Skeletal muscle tissue (tissue), 4 donors: ENCODE results near the gene NAA15. TPM values are rescaled to one million over a fixed set of nuclear protein-coding genes. Genes with fewer than 3 reads are reported as not detected.
"Not testable (repeated sequence)": the region's sequence is repeated elsewhere in the genome, so short reads cannot be mapped to it uniquely, and the experiment has no call there.

Experiments used
- H3K27ac ChIP-seq: one replicate; pipeline ENCODE4 v1.7.0; 2013; ENCODE audit warnings: mild to moderate bottlenecking, low read depth, low read length, inconsistent platforms
- H3K27me3 ChIP-seq, 3 donors: one replicate each; pipeline ENCODE4 v1.7.0; 2013; ENCODE audit warnings: low read length in 3 of 3; ENCODE audit not compliant: control insufficient read depth in 3 of 3, insufficient read depth in 3 of 3
- H3K36me3 ChIP-seq, 3 donors: one replicate each; pipeline ENCODE4 v1.7.0; 2013; ENCODE audit warnings: low read length in 3 of 3; ENCODE audit not compliant: control insufficient read depth in 3 of 3, insufficient read depth in 3 of 3
- H3K4me1 ChIP-seq, 3 donors: one replicate each; pipeline ENCODE4 v1.7.0; 2013; ENCODE audit warnings: low read length in 3 of 3, mild to moderate bottlenecking in 3 of 3; ENCODE audit not compliant: control insufficient read depth in 3 of 3, insufficient read depth in 3 of 3
- H3K4me3 ChIP-seq, 3 donors: one replicate each; pipeline ENCODE4 v1.7.0; 2013; ENCODE audit warnings: low read length in 3 of 3
- H3K9ac ChIP-seq, 3 donors: one replicate each; pipeline ENCODE4 v1.7.0; 2013; ENCODE audit warnings: low read length in 3 of 3, mild to moderate bottlenecking in 3 of 3, moderate library complexity in 2 of 3, low read depth in 1 of 3
- H3K9me3 ChIP-seq, 3 donors: one replicate each; pipeline ENCODE4 v1.7.0; 2013; ENCODE audit warnings: low read length in 3 of 3; ENCODE audit not compliant: control insufficient read depth in 3 of 3
- total RNA-seq: library from RNA; depleted of rRNA; stranded (reverse); fragments of >200 nt; gene quantifications from one replicate; pipeline ENCODE4 v1.2.3, GENCODE V29; 2014
- donor health status: Osteomylitis.

The NAA15 gene
- total RNA-seq, 1 donor from 2014 or later, result 18.8 TPM

GRCh38 chr4:139313414-139313813, 12.1 kb downstream of the NAA15 start:
- not testable (repeated sequence) for H3K9me3 ChIP-seq, H3K27ac ChIP-seq, H3K9ac ChIP-seq, H3K36me3 ChIP-seq, H3K27me3 ChIP-seq, H3K4me1 ChIP-seq, H3K4me3 ChIP-seq

- no peaks in the 10 kb centered on the region for H3K36me3 ChIP-seq
- H3K9me3 ChIP-seq, result no peaks in the 10 kb centered on the region
- H3K4me3 ChIP-seq, result no peak overlapping the region
- no peak overlapping the region for H3K27ac ChIP-seq
- H3K27me3 ChIP-seq, result no peaks in the 10 kb centered on the region
- H3K9ac ChIP-seq, result no peak overlapping the region
- peaks cover 0 to 5% (median 0%) of the 10 kb centered on the region in 3 donors for H3K4me1 ChIP-seq
These were observed 12.9 kb downstream of the NAA15 start for GRCh38 chr4:139314047-139314800.

GRCh38 chr4:139315221-139315675, 13.9 kb downstream of the NAA15 start:
- H3K9me3 ChIP-seq, result no peaks in the 10 kb centered on the region
- no peaks in the 10 kb centered on the region for H3K27me3 ChIP-seq
- no peak overlapping the region for H3K9ac ChIP-seq
- H3K4me3 ChIP-seq, result no peak overlapping the region
- H3K36me3 ChIP-seq, result no peaks in the 10 kb centered on the region
- H3K4me1 ChIP-seq, result peaks cover 0 to 5% (median 0%) of the 10 kb centered on the region in 3 donors
- H3K27ac ChIP-seq, result peak overlapping the region; percentile 19

- Histone ChIP-seq H3K9ac (no peak overlapping the region), H3K4me1 (peaks cover 0 to 5% (median 2%) of the 10 kb centered on the region in 3 donors), H3K27ac (no peak overlapping the region), H3K4me3 (no peak overlapping the region), H3K9me3 (no peaks in the 10 kb centered on the region), H3K27me3 (no peaks in the 10 kb centered on the region), H3K36me3 (no peaks in the 10 kb centered on the region)
These were observed 15.4 kb downstream of the NAA15 start for GRCh38 chr4:139316733-139317132.

- Histone ChIP-seq H3K27ac (no peak overlapping the region), H3K4me3 (no peak overlapping the region), H3K4me1 (peaks cover 0 to 5% (median 2%) of the 10 kb centered on the region in 3 donors), H3K9ac (no peak overlapping the region), H3K9me3 (no peaks in the 10 kb centered on the region), H3K36me3 (no peaks in the 10 kb centered on the region), H3K27me3 (no peaks in the 10 kb centered on the region)
These were observed 16.3 kb downstream of the NAA15 start for GRCh38 chr4:139317635-139318034.

GRCh38 chr4:139319571-139319970, 18.3 kb downstream of the NAA15 start:
- no peaks in the 10 kb centered on the region for H3K9me3 ChIP-seq
- peaks cover 2 to 5% (median 4%) of the 10 kb centered on the region in 3 donors for H3K4me1 ChIP-seq
- no peak overlapping the region for H3K4me3 ChIP-seq

GRCh38 chr4:139322070-139322469, 20.8 kb downstream of the NAA15 start:
- H3K9ac ChIP-seq, H3K27ac ChIP-seq, H3K9me3 ChIP-seq, H3K4me3 ChIP-seq, H3K27me3 ChIP-seq, H3K36me3 ChIP-seq, H3K4me1 ChIP-seq: not testable (repeated sequence)

More at GRCh38 chr4:139319571-139319970, 18.3 kb downstream of the NAA15 start:
- Histone ChIP-seq H3K27me3 (no peaks in the 10 kb centered on the region), H3K9ac (no peak overlapping the region), H3K36me3 (no peaks in the 10 kb centered on the region), H3K27ac (no peak overlapping the region)

GRCh38 chr4:139322541-139322940, 21.2 kb downstream of the NAA15 start:
- not testable (repeated sequence) for H3K9me3 ChIP-seq, H3K27me3 ChIP-seq, H3K27ac ChIP-seq, H3K9ac ChIP-seq, H3K36me3 ChIP-seq, H3K4me3 ChIP-seq, H3K4me1 ChIP-seq

GRCh38 chr4:139324620-139325019, 23.3 kb downstream of the NAA15 start:
- Histone ChIP-seq H3K9me3 (no peaks in the 10 kb centered on the region), H3K9ac (no peak overlapping the region), H3K4me1 (peaks cover 0 to 4% (median 2%) of the 10 kb centered on the region in 3 donors), H3K27ac (no peak overlapping the region), H3K27me3 (no peaks in the 10 kb centered on the region), H3K36me3 (peaks cover 1 to 2% (median 2%) of the 10 kb centered on the region in 3 donors), H3K4me3 (no peak overlapping the region)

GRCh38 chr4:139329665-139330200, 28.4 kb downstream of the NAA15 start:
- H3K27me3 ChIP-seq, result no peaks in the 10 kb centered on the region
- H3K4me3 ChIP-seq, result no peak overlapping the region
- no peaks in the 10 kb centered on the region for H3K9me3 ChIP-seq
- peaks cover 1 to 2% (median 2%) of the 10 kb centered on the region in 3 donors for H3K36me3 ChIP-seq
- no peaks in the 10 kb centered on the region for H3K4me1 ChIP-seq
- no peak overlapping the region for H3K27ac ChIP-seq
- H3K9ac ChIP-seq, result no peak overlapping the region
